ENCODE measurements around the gene POU6F2.

POU6F2 gene

DNA sequence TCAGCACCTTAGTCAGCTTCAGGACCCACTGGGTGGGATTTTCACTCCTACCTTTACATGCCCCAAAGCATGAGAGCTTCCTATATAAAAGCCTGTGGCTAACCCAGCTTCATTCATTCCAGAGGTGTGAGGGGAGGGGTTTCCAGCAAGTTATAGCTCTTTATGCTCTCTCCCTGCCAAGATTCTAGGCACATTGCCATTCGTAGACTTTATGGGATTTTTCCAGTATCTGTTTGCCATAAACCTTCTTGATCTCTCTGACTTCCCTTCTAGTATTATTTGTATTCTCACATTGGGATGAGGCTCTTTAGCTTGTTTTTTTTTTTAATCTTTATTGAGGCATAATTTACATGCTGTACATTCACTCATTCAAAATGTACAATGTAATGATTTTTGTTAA lies 67.5 kb downstream of the POU6F2 start:
- Histone ChIP-seq H2AFZ (ENCODE audit: low read length) (no peak overlapping the region), H3K36me3 (ENCODE audit: insufficient read depth, low read length) (no peaks in the 10 kb centered on the region), H3K4me3 (ENCODE audit: low read length, poor library complexity, severe bottlenecking) (no peak overlapping the region), H3F3A (ENCODE audit: low read depth) (no peaks in the 10 kb centered on the region), H3K4me2 (ENCODE audit: low read depth, low read length, poor library complexity, severe bottlenecking) (no peak overlapping the region), H3K4me1 (ENCODE audit: insufficient read depth, low read length, poor library complexity, severe bottlenecking) (no peaks in the 10 kb centered on the region), H3K79me2 (ENCODE audit: insufficient read depth, low read length) (no peaks in the 10 kb centered on the region), H3K27me3 (ENCODE audit: insufficient read depth, low read length, poor library complexity, severe bottlenecking) (no peaks in the 10 kb centered on the region), H3K9me3 (ENCODE audit: insufficient read depth, low read depth, low read length) (no peaks in the 10 kb centered on the region), H3K9ac (ENCODE audit: low read depth, low read length, poor library complexity, severe bottlenecking) (no peak overlapping the region), H3K9me2 (replicated peaks; ENCODE audit: low read depth, low read length) (no peaks in the 10 kb centered on the region), H4K20me1 (ENCODE audit: insufficient read depth, low read length, poor library complexity, severe bottlenecking) (no peaks in the 10 kb centered on the region)
- TF ChIP-seq, protein P1, sequence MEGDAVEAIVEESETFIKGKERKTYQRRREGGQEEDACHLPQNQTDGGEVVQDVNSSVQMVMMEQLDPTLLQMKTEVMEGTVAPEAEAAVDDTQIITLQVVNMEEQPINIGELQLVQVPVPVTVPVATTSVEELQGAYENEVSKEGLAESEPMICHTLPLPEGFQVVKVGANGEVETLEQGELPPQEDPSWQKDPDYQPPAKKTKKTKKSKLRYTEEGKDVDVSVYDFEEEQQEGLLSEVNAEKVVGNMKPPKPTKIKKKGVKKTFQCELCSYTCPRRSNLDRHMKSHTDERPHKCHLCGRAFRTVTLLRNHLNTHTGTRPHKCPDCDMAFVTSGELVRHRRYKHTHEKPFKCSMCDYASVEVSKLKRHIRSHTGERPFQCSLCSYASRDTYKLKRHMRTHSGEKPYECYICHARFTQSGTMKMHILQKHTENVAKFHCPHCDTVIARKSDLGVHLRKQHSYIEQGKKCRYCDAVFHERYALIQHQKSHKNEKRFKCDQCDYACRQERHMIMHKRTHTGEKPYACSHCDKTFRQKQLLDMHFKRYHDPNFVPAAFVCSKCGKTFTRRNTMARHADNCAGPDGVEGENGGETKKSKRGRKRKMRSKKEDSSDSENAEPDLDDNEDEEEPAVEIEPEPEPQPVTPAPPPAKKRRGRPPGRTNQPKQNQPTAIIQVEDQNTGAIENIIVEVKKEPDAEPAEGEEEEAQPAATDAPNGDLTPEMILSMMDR (conservative IDR thresholded peaks at IDR 0.05; ENCODE audit: low read length), result no peak
- no peak for TF ChIP-seq EZH2phosphoT487 (IDR thresholded peaks at IDR 0.05; ENCODE audit: borderline replicate concordance)

- no peaks in the 10 kb centered on the region for H3K27me3 ChIP-seq (ENCODE audit: insufficient read depth, low read length, poor library complexity, severe bottlenecking)
- no peaks in the 10 kb centered on the region for H3K9me2 ChIP-seq (replicated peaks; ENCODE audit: low read depth, low read length)
- TF ChIP-seq, protein P1 (conservative IDR thresholded peaks at IDR 0.05; ENCODE audit: low read length), result no peak
- TF ChIP-seq EZH2phosphoT487 (IDR thresholded peaks at IDR 0.05; ENCODE audit: borderline replicate concordance), result no peak
- H3F3A ChIP-seq (ENCODE audit: low read depth), result no peaks in the 10 kb centered on the region
- H3K9me3 ChIP-seq (ENCODE audit: insufficient read depth, low read depth, low read length), result no peaks in the 10 kb centered on the region
- no peaks in the 10 kb centered on the region for H3K4me1 ChIP-seq (ENCODE audit: insufficient read depth, low read length, poor library complexity, severe bottlenecking)
- no peak overlapping the region for H2AFZ ChIP-seq (ENCODE audit: low read length)
- no peaks in the 10 kb centered on the region for H4K20me1 ChIP-seq (ENCODE audit: insufficient read depth, low read length, poor library complexity, severe bottlenecking)
- no peak overlapping the region for H3K4me3 ChIP-seq (ENCODE audit: low read length, poor library complexity, severe bottlenecking)
- H3K79me2 ChIP-seq (ENCODE audit: insufficient read depth, low read length), result no peaks in the 10 kb centered on the region
- no peaks in the 10 kb centered on the region for H3K36me3 ChIP-seq (ENCODE audit: insufficient read depth, low read length)
- no peak overlapping the region for H3K9ac ChIP-seq (ENCODE audit: low read depth, low read length, poor library complexity, severe bottlenecking)
- no peak overlapping the region for H3K4me2 ChIP-seq (ENCODE audit: low read depth, low read length, poor library complexity, severe bottlenecking)
These were observed 73.6 kb downstream of the POU6F2 start for GRCh38 chr7:39051279-39051678.

- Histone ChIP-seq H3K79me2 (ENCODE audit: insufficient read depth, low read length) (no peaks in the 10 kb centered on the region), H3K36me3 (ENCODE audit: insufficient read depth, low read length) (no peaks in the 10 kb centered on the region), H3K9ac (ENCODE audit: low read depth, low read length, poor library complexity, severe bottlenecking) (no peak overlapping the region), H3K4me2 (ENCODE audit: low read depth, low read length, poor library complexity, severe bottlenecking) (no peak overlapping the region), H3K4me1 (ENCODE audit: insufficient read depth, low read length, poor library complexity, severe bottlenecking) (no peaks in the 10 kb centered on the region), H3K4me3 (ENCODE audit: low read length, poor library complexity, severe bottlenecking) (no peak overlapping the region), H3F3A (ENCODE audit: low read depth) (no peaks in the 10 kb centered on the region), H3K9me3 (ENCODE audit: insufficient read depth, low read depth, low read length) (no peaks in the 10 kb centered on the region), H2AFZ (ENCODE audit: low read length) (no peak overlapping the region), H3K9me2 (replicated peaks; ENCODE audit: low read depth, low read length) (no peaks in the 10 kb centered on the region), H3K27me3 (ENCODE audit: insufficient read depth, low read length, poor library complexity, severe bottlenecking) (no peaks in the 10 kb centered on the region), H4K20me1 (ENCODE audit: insufficient read depth, low read length, poor library complexity, severe bottlenecking) (no peaks in the 10 kb centered on the region)
- TF ChIP-seq EZH2phosphoT487 (IDR thresholded peaks at IDR 0.05; ENCODE audit: borderline replicate concordance), result no peak
- TF ChIP-seq, protein P1 (conservative IDR thresholded peaks at IDR 0.05; ENCODE audit: low read length), result no peak
These were observed 74.0 kb downstream of the POU6F2 start for GRCh38 chr7:39051707-39052106.

All from Loucy (cell line).